GM18517 (cell line): ENCODE results near the gene YEATS2.

Experiments used
- ATAC-seq: cut with Tn5 transposase; IDR thresholded peaks from one replicate; pipeline ENCODE4 v1.9.1; 2021; ENCODE audit warnings: mild to moderate bottlenecking, moderate library complexity; ENCODE audit not compliant: unreplicated experiment

YEATS2 gene

DNA sequence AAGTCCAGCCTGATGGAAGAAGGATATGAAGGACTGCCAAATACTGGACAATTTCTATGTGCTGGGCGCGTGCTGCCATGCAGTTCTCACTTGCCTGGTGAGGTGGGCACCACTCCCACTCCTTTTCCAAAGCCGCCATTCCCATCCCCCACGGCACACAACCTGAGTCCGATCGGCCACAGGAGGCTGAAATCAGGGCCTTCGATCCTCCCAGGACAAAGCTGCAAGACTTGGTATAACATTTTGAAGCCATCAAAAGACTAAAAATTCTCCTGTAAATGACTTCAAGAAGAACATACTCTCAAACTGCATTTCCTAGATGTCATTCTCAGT lies 130.9 kb downstream of the YEATS2 start:
- ATAC-seq, result no peak

DNA sequence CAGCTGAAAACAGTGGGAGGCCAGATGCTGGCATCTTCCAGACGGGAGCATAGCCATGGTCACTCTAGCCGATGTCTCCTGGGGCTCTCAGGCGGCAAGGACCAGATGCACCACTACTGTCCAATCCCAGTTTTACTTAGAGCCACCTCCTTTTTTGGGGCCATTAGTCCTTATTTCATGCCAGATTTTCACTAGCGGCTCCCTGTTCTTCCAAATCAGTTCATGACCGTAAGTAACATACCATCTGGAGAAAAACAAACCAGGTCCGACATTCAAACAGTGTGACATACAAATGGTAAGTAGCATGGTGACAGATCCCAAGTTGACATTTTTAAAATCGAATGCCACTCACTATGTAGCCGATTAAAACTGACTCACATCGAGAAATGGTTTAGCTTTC lies 131.9 kb downstream of the YEATS2 start:
- no peak for ATAC-seq

DNA sequence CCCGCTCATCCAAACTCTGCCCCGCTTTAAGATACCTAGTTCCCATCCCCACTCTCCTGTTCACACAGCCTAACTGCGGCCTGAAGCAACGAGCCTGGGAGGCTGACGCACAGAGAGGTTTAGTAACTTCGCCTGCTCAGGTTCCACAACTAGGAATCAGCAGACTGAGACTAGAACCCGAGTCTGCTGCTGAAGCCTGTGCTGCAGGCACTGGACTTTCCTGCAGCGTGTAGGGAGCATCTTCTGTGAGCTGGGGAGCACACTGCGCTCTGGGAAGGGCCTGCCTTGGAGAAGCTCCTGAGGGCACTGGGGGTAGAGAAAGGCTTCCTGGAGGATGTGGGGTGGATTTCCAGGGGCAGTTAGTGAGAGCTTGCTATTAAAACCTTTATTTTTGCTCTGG lies 132.6 kb downstream of the YEATS2 start:
- no peak for ATAC-seq

DNA sequence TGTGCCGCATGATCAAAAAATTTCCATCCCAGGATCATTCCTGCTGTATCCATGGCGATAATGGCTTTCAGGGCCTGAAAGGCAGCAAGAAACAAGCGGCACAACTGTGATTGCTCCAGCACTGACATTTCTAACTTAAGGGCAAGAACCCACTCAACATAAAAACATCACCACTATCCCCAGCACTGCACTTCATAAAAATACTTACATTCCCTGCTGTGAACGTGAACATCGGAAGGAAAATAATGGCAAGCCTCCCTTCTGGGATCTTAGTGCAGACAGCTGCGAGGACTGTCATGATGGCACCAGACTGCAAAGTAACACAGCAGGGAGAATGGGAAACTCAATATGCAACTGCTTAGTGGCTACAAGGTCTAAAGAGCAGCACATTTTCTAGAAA lies 135.9 kb downstream of the YEATS2 start:
- ATAC-seq, result no peak

DNA sequence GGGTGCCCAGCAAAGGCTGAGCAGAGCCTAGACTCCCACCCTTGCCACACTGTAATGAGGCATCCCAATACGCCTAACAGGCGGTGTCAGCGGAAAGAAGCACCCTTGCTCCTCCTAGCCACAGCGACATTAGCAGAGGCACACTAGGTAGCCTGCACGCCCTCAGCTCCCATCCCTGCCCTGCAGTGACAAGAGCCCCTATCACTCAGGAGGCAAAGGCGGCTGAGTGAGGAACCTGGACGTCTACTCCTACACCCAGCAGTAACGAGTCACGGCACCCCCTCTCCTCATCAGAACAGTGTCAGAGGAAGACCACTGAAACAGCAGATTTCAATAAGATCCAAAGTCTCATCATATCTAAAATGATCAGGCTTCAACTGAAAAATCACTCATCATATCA lies 139.8 kb downstream of the YEATS2 start:
- ATAC-seq, result no peak

DNA sequence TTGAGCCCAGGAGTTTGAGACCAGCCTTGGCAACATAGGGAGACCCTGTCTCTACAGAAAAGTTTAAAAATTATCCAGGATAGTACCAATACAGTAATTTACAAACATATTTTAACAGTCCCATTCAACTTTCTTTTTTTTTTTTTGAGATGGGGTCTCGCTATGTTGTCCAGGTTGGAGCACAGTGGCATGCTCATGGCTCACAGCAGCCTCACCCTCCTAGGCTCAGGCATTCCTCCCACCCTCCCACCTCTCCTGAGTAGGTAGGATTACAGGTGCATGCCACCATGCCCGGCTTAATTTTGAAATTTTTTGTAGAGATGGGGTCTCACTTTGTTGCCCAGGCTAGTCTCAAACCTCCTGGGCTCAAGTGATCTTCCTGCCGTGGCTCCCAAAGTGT lies 140.3 kb downstream of the YEATS2 start:
- no peak for ATAC-seq

DNA sequence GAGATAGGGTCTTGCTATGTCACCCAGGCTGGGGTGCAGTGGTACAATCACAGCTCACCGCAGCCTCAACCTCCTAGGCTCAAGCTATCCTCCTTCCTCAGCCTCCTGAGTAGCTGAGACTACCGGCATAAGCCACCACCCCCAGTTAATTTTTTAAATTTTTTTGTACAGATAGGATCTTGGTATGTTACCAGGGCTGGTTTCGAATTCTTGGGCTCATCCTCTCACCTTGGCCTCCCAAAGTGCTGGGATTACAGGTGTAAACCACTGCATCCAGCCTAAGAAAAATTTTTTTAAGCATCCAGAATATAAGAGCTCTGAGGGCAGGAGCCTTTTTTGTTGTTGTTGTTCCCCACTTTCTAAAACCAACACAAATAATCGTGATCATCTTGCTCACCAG lies 142.2 kb downstream of the YEATS2 start:
- ATAC-seq, result no peak

DNA sequence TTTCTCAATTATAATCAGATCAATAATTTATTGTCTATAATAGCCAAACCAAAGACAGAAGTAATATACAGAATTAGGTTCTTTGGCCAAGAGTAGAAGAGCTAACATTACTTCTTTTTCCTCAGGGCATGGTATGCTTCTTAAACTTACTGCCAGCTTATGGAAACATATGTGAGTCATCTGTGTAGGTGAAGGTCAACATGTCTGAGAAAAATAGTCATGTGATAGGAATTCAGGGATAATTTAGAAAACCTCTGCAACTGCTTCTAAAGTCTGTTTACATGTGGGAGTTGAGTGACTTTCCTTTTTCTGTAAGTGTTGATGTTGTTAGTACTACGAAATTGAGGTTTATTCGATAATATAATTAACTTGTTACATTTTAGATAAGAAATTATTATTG lies 147.0 kb downstream of the YEATS2 start:
- no peak for ATAC-seq

DNA sequence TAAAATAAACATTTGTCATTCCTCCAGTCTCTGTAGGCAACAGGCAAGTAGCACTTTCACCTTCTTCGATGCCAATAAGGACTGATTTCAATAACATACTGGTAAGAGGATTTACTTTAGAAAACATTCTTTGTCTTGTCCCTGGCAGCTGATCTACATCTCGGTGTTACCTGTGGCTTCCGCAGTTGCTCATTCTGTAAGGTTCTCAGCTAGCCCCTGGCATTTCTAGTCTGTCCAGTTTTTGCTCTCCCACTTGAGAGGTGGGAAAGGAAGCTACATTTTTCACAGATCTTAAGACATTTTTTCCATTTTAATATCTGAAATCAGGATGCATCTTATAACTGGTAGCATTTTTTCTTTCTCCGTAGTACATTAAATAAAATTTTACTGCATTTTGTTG lies 147.5 kb downstream of the YEATS2 start:
- ATAC-seq, result no peak

DNA sequence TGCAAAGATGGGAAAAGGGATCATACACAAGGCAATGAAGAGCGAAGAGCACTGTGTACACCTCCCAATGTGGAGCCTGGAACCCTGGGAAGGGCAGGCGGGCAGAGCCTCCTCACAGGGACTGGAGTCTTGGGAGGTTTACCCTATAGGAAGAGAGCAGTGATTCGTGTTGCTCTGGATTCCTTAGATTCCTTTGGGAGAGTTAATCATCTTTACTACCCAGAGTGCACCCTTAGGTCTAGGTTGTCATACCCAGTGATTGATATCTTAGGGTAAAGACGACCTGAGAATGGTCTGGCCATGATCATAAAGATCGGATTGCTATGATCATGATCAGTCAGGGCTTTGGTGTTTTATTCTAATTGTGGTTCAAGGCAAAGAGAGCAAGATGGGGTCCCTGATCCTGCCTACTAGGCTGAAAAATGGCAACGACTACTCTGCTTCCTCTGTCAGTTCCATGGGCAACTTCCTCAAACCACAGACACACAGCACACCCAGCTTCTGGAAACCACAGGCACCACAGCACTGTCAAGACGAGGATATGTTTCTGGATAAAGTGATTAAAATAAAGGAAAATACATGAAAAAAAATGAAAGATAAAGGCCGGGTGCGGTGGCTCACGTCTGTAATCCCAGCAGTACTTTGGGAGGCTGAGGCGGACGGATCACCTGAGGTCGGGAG lies 148.2 kb downstream of the YEATS2 start:
- no peak for ATAC-seq

DNA sequence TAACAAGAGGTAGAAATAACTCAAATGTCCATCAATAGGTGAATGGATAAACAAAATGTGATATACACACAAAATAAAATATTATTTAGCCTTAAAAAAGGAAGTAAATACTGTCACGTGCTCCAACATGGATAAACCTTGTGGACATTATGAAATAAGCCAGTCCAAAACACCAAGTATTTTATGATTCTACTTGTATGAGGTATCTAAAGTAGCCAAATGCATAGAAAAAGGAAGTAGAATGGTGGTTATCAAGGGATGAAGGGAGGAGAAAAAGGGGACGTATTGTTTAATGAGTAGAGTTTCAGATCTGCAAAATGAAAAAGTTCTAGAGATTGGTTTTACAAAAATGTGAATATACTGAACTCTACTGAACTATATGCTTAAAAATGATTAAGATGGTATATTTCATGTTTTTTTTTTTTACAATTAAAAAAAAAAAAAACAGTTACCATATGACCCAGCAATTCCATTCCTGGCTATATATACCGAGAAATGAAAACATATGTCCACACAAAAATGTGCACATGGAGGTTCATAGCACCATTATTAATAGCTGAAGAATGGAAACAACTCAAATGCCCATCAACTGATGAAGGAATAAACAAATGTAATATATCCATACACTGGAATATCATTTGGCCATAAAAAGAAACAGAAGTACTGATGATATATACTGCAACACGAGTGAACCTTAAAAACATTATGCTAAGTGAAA lies 156.9 kb downstream of the YEATS2 start:
- no peak for ATAC-seq

DNA sequence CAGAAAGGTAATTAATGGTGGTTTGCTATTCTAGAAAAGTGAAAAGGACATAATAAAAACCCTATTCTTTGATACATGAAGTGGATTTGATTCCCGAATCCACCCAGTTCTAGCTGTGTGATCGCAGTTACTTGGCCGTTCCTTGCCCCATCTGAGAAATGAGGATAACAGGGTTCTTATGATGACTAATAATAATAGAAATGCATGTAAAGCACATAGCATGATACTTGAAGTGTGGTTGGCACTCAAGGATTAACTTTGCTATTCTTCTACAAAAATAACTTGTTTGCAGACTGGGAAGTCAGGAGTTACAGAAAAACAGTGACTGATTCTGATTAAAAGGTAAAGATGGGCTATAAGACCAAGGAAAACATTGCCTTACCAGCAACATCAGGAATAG lies 160.3 kb downstream of the YEATS2 start:
- no peak for ATAC-seq
